Muscle layer of duodenum (tissue), 2 donors: ENCODE data around the gene REXO1.
"Not testable (repeated sequence)": the region's sequence is repeated elsewhere in the genome, so short reads cannot be mapped to it uniquely, and the experiment has no call there.

Source experiments
- H3K27ac ChIP-seq: one replicate; pipeline ENCODE4 v1.7.0; 2013; ENCODE audit warnings: mild to moderate bottlenecking, low read length
- H3K27me3 ChIP-seq: one replicate; pipeline ENCODE4 v1.7.0; 2013; ENCODE audit warnings: low read depth, mild to moderate bottlenecking, control low read depth, low read length
- H3K36me3 ChIP-seq, 2 donors: one replicate each; pipeline ENCODE4 v1.7.0; 2013; ENCODE audit warnings: low read length in 2 of 2, control low read depth in 1 of 2, mild to moderate bottlenecking in 1 of 2; ENCODE audit not compliant: insufficient read depth in 2 of 2, control insufficient read depth in 1 of 2
- H3K4me1 ChIP-seq, 2 donors: one replicate each; pipeline ENCODE4 v1.7.0; 2013; ENCODE audit warnings: low read length in 2 of 2, mild to moderate bottlenecking in 2 of 2, control low read depth in 1 of 2, moderate library complexity in 1 of 2; ENCODE audit not compliant: insufficient read depth in 2 of 2, control insufficient read depth in 1 of 2
- H3K4me3 ChIP-seq, 2 donors: one replicate each; pipeline ENCODE4 v1.7.0; 2013; ENCODE audit warnings: low read length in 2 of 2, low read depth in 1 of 2, mild to moderate bottlenecking in 1 of 2
- H3K9me3 ChIP-seq, 2 donors: one replicate each; pipeline ENCODE4 v1.7.0; 2013; ENCODE audit warnings: low read length in 2 of 2, control low read depth in 1 of 2, mild to moderate bottlenecking in 1 of 2; ENCODE audit not compliant: control insufficient read depth in 1 of 2
- donor health status: healthy.

The REXO1 gene

DNA sequence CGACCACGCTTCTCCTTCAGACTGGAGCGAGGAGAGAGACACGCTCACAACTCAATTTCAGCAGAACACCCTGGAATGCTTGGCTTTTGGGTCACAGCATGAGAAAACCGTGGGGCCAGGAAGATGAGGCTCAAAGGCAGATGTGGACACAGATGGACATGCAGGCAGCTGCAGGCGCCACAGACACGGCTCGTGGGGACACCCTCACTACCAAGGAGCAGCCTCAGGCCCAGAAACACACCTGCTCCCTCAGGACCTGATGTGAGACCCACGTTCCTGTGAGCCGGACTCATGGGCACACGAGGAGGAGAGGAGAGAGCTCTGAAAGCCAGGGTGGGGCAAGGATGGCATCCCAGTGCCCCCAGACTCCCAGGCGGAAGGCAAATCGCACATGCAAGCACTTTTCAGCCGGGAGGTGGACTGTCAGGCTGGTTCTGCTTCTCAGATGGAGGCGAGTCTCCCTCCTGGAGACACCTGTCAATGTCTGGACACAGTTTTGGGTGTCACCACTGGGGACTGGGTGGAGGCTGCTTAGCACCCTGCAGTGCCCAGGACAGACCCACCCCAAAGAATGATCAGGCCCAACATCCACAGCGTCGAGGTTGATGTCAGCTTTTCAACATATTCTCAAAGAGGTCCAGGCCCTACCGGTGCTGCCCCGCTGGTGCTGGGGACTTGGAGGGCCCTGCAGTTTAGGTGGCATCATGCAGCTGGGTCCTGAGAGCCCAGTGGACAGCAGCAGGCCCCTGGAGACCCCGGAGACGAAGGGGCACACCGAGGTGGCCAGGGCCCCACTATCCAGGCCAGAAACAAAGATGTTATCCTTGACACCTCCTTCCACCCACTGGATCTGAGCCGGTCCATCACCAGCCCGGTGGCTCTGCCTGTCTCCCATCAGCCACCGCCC is 34.8 kb upstream of the REXO1 start:
- peak overlapping the region; percentile 28 for H3K27ac ChIP-seq

DNA sequence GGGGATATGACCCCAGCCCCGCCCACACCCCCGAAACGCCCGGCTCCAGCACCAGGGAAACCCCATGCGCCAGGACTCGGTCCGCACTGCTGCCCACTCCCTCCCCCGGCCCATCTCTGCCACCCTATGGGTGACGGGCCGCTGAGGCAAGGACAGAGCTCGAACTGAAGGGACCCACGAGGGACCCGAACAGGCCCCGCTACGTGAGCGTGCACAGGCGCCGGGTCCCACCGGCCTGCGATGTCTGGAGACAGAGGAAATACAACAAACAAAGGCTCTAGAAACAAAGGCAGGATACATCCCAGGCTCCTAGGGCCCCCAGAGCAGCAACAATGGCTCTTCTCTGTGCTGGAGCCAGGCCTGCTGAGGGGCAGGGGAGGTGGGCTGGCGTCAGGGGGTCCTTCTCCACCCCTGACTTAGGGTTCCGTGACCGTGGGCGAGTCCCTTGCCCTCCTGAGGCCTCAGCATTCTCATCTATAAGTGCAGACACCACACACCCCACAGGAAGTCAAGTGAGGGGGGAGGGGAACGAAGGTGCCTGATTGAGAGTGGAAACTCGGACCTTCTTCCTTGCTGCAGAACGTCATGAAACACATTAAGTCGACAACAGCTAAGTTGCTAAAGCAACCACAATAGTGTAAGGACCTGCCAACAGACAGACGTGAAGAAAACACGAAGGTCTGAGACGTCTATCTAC is 34.0 kb upstream of the REXO1 start:
- Histone ChIP-seq H3K4me3 (no peak overlapping the region), H3K27ac (peak overlapping the region; percentile 28), H3K27me3 (no peaks in the 10 kb centered on the region), H3K36me3 (peaks cover 0 to 7% of the 10 kb centered on the region in 2 donors), H3K9me3 (no peaks in the 10 kb centered on the region), H3K4me1 (peaks cover 10 to 38% of the 10 kb centered on the region in 2 donors)

More for the DNA sequence above, 34.8 kb upstream of the REXO1 start:
- peak overlapping the region; percentile 89 to 94 for H3K4me3 ChIP-seq
- no peaks in the 10 kb centered on the region for H3K27me3 ChIP-seq
- H3K9me3 ChIP-seq: no peaks in the 10 kb centered on the region
- H3K4me1 ChIP-seq: peaks cover 10 to 38% of the 10 kb centered on the region in 2 donors
- H3K36me3 ChIP-seq: peaks cover 0 to 7% of the 10 kb centered on the region in 2 donors

DNA sequence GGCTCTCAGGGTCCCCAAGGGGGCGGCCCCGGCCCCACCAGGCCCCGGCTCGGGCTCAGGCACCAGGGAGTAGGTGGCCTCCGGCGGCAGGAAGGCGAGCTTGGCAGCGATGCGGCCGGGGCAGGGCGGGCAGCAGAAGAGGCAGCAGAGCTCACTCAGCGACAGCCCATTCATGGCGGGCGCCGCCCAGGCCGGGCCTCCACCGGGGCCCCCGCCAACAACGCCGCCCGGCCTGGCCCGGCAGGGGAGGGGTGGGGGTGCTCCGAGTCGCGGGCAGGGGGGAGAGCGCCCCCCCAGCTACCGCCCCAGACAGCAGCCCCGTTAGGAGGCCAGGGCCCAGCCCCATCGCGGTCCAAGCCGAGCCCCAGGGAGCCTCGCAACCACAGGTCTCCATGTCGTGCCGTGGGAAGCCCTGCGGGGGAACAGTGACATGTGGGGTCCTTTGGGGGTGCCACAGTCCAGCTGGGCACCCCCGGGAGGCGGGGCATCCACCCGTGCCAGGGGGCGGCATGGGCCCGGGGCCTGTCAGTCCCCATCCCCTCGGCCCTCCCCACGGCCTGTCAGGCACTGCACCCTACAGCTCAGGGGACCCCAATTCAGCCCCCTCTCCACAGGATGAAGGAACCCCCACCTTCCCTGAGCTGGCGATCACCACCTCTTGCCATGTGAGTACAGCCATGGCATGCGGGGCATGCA is 33.3 kb upstream of the REXO1 start:
- not testable (repeated sequence) for H3K27me3 ChIP-seq, H3K36me3 ChIP-seq, H3K9me3 ChIP-seq, H3K4me3 ChIP-seq
- Histone ChIP-seq H3K27ac (peak overlapping the region; percentile 23), H3K4me1 (peaks cover 10 to 41% of the 10 kb centered on the region in 2 donors)

DNA sequence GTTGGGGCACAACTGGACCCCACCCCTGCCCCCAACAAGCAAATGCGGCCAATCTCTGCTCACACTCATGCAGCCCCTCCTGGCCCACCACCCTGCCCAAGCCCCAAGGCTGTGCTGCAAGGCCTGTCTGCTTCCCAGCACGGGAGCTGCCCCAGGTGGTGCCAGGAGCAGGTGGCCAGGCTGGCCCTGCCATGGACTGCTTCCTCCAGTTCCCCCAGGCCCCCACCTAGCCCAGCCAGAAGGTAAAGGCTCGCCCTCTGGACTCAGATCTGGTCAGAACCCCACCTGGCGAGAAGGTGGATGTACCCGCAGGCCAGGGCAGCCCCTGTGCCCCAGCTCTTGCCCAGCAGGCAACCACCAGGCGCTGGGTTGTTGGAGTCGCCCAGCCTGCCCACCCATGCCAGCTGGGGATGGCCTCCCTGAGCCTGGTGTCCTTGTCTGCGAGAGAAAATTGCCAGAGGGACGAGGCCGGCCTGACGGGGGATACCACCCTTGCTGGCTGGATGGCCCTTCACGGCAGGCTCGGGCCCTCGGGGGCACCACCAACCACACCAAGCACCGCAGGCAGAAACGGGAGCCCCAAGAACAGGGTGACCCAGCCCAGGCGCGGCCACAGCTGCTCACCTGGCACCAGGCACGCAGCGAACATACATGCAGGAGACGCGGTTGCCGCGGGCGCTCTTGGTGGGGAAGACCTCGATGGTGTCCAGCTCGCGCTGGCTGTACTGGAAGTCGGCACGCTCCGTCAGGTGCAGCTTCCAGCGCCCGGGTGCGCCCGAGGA is 32.5 kb upstream of the REXO1 start:
- no peaks in the 10 kb centered on the region for H3K9me3 ChIP-seq
- H3K4me1 ChIP-seq: peaks cover 10 to 42% of the 10 kb centered on the region in 2 donors
- H3K27me3 ChIP-seq: no peaks in the 10 kb centered on the region
- H3K27ac ChIP-seq: no peak overlapping the region
- H3K36me3 ChIP-seq: peaks cover 0 to 7% of the 10 kb centered on the region in 2 donors
- no peak overlapping the region for H3K4me3 ChIP-seq

DNA sequence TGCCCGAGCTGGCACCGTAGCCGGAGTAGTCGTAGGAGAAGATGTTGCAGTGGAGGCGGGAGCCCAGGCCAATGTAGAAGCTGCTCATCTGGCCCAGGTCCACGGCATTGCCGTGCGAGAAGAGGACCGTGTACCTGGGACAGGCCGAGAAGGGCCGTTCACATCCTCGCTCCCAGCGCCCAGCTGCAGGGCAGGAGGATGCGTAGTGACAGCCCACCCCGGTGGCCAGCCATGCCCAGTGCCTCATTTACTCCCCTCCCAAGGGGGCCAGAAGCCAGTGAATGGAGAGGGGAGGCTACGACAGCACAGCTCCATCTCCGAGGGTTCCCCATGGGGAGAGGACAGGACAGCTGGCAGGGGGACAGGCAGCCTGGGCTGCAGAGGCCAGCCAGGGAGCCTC is 31.7 kb upstream of the REXO1 start:
- not testable (repeated sequence) for H3K4me3 ChIP-seq, H3K27me3 ChIP-seq, H3K27ac ChIP-seq, H3K36me3 ChIP-seq, H3K9me3 ChIP-seq
- H3K4me1 ChIP-seq: peaks cover 10 to 46% of the 10 kb centered on the region in 2 donors

DNA sequence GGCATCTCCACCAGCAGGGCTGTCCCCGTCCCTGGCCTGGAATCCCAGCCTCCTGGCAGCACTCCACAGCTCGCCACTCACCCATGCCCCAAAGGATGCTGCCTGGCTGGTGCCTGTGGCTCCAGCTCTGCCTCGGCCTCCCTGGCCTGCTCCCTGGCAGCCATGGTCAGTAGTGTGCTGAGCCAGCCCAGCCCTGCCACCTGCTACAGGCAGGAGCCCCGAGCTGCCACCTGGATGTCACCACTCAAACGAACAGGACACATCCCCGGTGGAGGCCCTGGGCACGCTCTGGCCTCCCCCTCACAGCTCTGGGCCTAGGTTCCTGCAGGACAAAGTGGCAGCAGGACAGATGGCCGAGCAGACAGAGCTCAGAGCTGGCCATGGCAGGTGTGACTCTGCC is 30.3 kb upstream of the REXO1 start:
- H3K4me1 ChIP-seq: peaks cover 7 to 47% of the 10 kb centered on the region in 2 donors
- not testable (repeated sequence) for H3K4me3 ChIP-seq, H3K36me3 ChIP-seq, H3K27me3 ChIP-seq, H3K27ac ChIP-seq, H3K9me3 ChIP-seq

DNA sequence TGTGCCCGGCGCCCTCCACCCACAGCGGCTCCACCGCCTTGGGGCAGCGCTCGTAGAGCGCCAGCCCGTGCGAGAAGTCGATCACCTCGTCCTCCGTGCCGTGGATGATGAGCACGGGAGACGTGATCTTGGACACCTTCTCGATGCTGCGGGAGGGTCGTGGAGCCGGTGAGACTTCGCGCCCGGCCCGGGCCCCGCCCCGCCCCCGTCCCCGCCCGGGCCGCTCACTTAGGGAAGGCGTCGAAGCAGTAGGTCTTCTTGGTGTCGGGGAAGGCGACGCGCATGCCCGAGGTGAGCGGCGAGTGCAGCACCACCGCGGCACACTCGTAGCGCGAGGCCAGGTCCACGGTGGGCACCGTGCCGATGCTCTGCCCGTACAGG is 29.0 kb upstream of the REXO1 start:
- H3K4me1 ChIP-seq: peaks cover 6 to 47% of the 10 kb centered on the region in 2 donors
- not testable (repeated sequence) for H3K4me3 ChIP-seq, H3K27me3 ChIP-seq, H3K27ac ChIP-seq, H3K36me3 ChIP-seq, H3K9me3 ChIP-seq

DNA sequence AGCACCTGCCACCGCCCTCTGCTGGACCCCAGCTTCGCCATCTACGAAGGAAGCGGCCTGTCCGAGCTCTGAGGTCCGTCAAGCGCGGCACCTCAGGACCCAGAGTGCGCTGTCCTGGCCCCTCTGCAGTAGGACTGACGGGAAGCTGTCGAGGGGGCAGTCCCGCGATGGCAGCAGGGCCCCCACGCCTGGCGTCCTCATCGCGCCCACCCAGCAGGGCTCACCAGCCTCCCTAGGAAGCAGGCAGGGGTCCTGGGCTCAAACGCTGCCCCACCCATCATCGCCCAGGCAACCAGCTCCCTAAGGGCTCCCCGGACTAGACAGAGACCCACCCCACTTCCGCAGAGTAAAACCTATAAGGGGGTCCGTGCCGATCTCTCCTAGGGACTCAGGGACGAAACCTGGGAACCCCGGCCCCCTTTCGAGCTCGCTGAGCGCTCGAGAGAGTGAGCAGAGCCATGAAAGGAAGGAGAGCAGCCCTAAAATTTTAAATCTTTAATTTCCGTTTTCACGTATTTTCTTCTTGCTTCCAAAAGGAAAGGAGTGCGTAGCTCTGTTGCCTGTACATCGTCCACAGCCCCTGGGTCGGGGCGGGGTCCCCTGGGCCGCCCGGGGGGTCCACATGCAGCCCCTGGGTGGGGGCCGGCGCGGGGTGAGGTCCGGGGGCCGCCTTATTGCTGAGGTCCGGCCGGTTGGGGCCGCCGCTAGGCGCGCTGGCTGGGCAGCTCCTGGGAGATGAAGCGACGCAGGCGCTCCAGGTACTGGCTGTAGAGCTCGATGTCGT is 28.4 kb upstream of the REXO1 start:
- not testable (repeated sequence) for H3K27me3 ChIP-seq, H3K9me3 ChIP-seq, H3K36me3 ChIP-seq
- peak overlapping the region; percentile 63 for H3K27ac ChIP-seq
- peaks cover 6 to 42% of the 10 kb centered on the region in 2 donors for H3K4me1 ChIP-seq
- H3K4me3 ChIP-seq: peak overlapping the region; percentile 50 to 95

DNA sequence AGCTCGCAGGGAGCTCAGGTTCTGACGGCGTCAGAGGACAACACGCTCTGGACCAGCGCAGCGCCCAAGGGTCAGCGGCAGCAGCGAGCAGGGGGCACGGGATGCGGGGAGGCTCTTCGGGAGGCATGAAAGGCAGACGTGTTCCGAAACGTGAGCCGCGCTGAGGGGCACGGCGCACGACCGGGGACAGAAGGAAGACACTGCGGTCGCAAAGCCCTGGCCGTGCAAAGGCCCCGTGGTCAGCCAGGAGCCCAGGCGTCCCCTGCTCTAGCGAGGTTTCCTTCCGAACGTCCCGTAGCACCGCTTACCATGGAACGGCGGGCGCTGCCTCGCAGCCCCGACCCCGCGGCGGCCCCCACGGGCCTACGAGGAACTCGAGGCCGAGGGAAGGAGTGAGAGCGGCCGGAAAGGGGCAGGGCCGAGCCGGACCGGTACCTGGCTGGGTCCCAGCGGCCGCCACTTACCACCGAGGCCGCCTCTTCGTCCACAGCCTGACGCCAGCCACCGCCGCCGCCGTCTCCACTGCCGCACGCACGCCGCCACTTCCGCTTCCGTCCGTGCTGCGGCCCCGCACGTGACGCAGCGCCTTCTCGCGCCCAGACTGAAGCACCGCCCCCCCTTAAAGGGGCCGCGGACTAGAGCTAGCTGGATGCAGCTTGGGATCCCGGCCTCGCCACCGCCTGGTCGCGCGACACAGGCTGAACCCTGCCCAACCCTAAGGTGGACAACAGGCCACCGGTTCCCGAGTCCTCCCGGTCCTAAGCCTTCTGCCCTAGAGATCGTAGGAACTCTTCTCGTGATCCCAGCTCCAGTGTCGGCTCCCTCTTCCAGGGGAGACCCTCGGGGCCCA is 27.6 kb upstream of the REXO1 start:
- H3K36me3 ChIP-seq: peaks cover 0 to 11% of the 10 kb centered on the region in 2 donors
- peaks cover 6 to 40% of the 10 kb centered on the region in 2 donors for H3K4me1 ChIP-seq
- peak overlapping the region; percentile 76 to 95 for H3K4me3 ChIP-seq
- H3K9me3 ChIP-seq: no peaks in the 10 kb centered on the region
- no peaks in the 10 kb centered on the region for H3K27me3 ChIP-seq
- H3K27ac ChIP-seq: peak overlapping the region; percentile 63

DNA sequence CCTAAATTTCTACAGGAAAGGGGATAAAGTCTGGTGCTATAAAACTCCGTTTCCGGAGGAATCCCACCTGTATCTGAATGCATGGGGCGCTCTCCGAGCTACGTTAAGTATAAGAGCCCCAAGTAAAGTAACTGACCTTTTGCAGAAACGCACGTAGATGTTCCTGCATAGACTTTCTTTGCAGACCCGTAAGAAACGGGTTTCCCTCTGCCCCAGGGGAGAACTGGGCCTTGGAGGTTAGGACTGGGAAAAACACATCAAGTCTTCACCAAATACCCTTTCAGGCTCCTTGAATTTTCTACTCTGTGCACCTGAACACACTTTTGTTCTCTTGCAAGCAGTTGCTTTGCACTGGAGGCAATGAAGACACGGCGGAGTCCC is 27.0 kb upstream of the REXO1 start:
- H3K36me3 ChIP-seq, H3K27me3 ChIP-seq, H3K9me3 ChIP-seq: not testable (repeated sequence)
- peak overlapping the region; percentile 76 to 95 for H3K4me3 ChIP-seq
- peaks cover 6 to 37% of the 10 kb centered on the region in 2 donors for H3K4me1 ChIP-seq
- H3K27ac ChIP-seq: peak overlapping the region; percentile 63
